HCT116 (cell line): Measurements from ENCODE around the gene MOCS1. TPM values are rescaled to one million over a fixed set of nuclear protein-coding genes. Genes with fewer than 3 reads are reported as not detected.

Experiments
- ATAC-seq: fragments of 200-7000 bp; cut with Tn5 transposase; 2 replicates; pipeline ENCODE4 v1.9.1; 2020; ENCODE audit warnings: mild to moderate bottlenecking, moderate library complexity
- BruUV-seq: library from RNA; stranded (reverse); fragments of 400-500 nt; replicated peaks from 2 replicates; lab custom pipeline; 2021; lab: Mats Ljungman, UMichigan
- CTCF ChIA-PET: fragments of 300-600 bp; sonication (Branson Sonifier 250); formaldehyde crosslinking; loops from one replicate; lab custom pipeline; 2021; ENCODE audit warnings: antibody characterized with exemption; lab: Charles Lee
- POLR2A ChIA-PET: fragments of 300-600, 350-600 bp; sonication (Branson Sonifier 250); formaldehyde crosslinking; loops from one replicate; lab custom pipeline; 2021; ENCODE audit warnings: antibody characterized with exemption; lab: Charles Lee
- RAD21 ChIA-PET, 2 experiments: fragments of 300-600 bp; sonication (Branson Sonifier 250); formaldehyde crosslinking; loops; one replicate each; lab custom pipeline; 2023; ENCODE audit warnings: low total read pairs in 2 of 2; ENCODE audit not compliant: uncharacterized antibody in 2 of 2, unreplicated experiment in 2 of 2, low non-redundant PET in 1 of 2; lab: Charles Lee
- DNase-seq: peaks from one replicate; pipeline ENCODE4 v3.0.0-alpha.2; 2010; ENCODE audit warnings: low read depth, low spot score
- H2AFZ ChIP-seq: fragments of 200-600 bp; shearing (Covaris generic), sonication (generic); 2 replicates; pipeline ENCODE4 v1.6.1; 2017; ENCODE audit warnings: low read depth, mixed run types, mixed read lengths, antibody characterized with exemption, low read length; ENCODE audit not compliant: poor library complexity, severe bottlenecking
- H3K27ac ChIP-seq: 2 replicates; pipeline ENCODE4 v1.5.1; 2012; ENCODE audit warnings: low read depth, low read length
- H3K27me3 ChIP-seq: fragments of 200-600 bp; sonication (generic); 2 replicates; pipeline ENCODE4 v1.6.1; 2016; ENCODE audit warnings: mixed run types, low read length, mixed read lengths; ENCODE audit not compliant: insufficient read depth
- H3K36me3 ChIP-seq, 2 experiments: fragments of 200-500 bp in 1 of 2; fragments of 200-600 bp in 1 of 2; sonication (Bioruptor generic) in 1 of 2; sonication (generic) in 1 of 2; 2 replicates each; pipeline versions ENCODE4 v1.5.1 to v1.6.1; 2014 to 2016; ENCODE audit warnings: low read length in 2 of 2, inconsistent platforms in 1 of 2, mixed read lengths in 1 of 2, mixed run types in 1 of 2; ENCODE audit not compliant: insufficient read depth in 2 of 2, control insufficient read depth in 1 of 2
- H3K4me1 ChIP-seq, 2 experiments: fragments of 200-600 bp in 1 of 2; sonication (generic) in 1 of 2; 2 replicates each; pipeline versions ENCODE4 v1.5.1 to v1.6.1; 2012 to 2017; ENCODE audit warnings: low read length in 2 of 2, inconsistent platforms in 1 of 2, mild to moderate bottlenecking in 1 of 2, mixed read lengths in 1 of 2, mixed run types in 1 of 2, moderate library complexity in 1 of 2; ENCODE audit not compliant: insufficient read depth in 2 of 2, control insufficient read depth in 1 of 2
- H3K4me2 ChIP-seq: fragments of 200-600 bp; sonication (generic); 2 replicates; pipeline ENCODE4 v1.6.1; 2017; ENCODE audit warnings: mixed run types, low read length, mixed read lengths
- H3K4me3 ChIP-seq, 2 experiments: fragments of 200-600 bp in 1 of 2; sonication (generic) in 1 of 2; replicated peaks in 1 of 2; 2 replicates each; pipeline ENCODE4 v1.5.1; 2011 to 2016; ENCODE audit warnings: low read length in 2 of 2, control low read depth in 1 of 2, low read depth in 1 of 2, mild to moderate bottlenecking in 1 of 2, mixed read lengths in 1 of 2, mixed run types in 1 of 2
- H3K79me2 ChIP-seq: fragments of 200-600 bp; sonication (generic); 2 replicates; pipeline ENCODE4 v1.6.1; 2017; ENCODE audit warnings: mild to moderate bottlenecking, mixed run types, low read length, moderate library complexity, mixed read lengths; ENCODE audit not compliant: insufficient read depth
- H3K9ac ChIP-seq: fragments of 200-600 bp; sonication (generic); 2 replicates; pipeline ENCODE4 v1.6.1; 2016; ENCODE audit warnings: low read length, mixed read lengths
- H3K9me2 ChIP-seq: fragments of 200-600 bp; sonication (generic), shearing (Covaris generic); 2 replicates; pipeline ENCODE4 v1.6.1; 2017; ENCODE audit warnings: mixed run types, mild to moderate bottlenecking, moderate library complexity; ENCODE audit not compliant: insufficient read depth
- H3K9me3 ChIP-seq, 2 experiments: fragments of 200-500 bp in 1 of 2; fragments of 200-600 bp in 1 of 2; sonication (Bioruptor generic) in 1 of 2; sonication (generic) in 1 of 2; 2 replicates each; pipeline ENCODE4 v1.6.1; 2014 to 2017; ENCODE audit warnings: low read length in 2 of 2, mixed read lengths in 2 of 2, inconsistent platforms in 1 of 2, low read depth in 1 of 2, mild to moderate bottlenecking in 1 of 2, mixed run types in 1 of 2, moderate library complexity in 1 of 2; ENCODE audit not compliant: control insufficient read depth in 1 of 2, insufficient read depth in 1 of 2
- H4K20me1 ChIP-seq: fragments of 200-600 bp; sonication (generic), shearing (Covaris generic); 2 replicates; pipeline ENCODE4 v1.6.1; 2017; ENCODE audit warnings: mixed run types, mild to moderate bottlenecking, moderate library complexity; ENCODE audit not compliant: insufficient read depth
- ATF3 ChIP-seq: IDR thresholded peaks from 2 replicates; pipeline ENCODE4 v1.6.1; 2012
- CTCF ChIP-seq, 3 experiments: fragments of 200-600 bp in 1 of 3; sonication (generic) in 1 of 3; IDR thresholded peaks in 2 of 3; conservative IDR thresholded peaks in 1 of 3; 2 replicates each; pipeline ENCODE4 v1.5.1; 2012 to 2017; ENCODE audit warnings: low read depth in 2 of 3, low read length in 2 of 3, antibody characterized with exemption in 1 of 3, borderline replicate concordance in 1 of 3, control low read depth in 1 of 3, mild to moderate bottlenecking in 1 of 3, mixed read lengths in 1 of 3, mixed run types in 1 of 3, moderate library complexity in 1 of 3; ENCODE audit not compliant: insufficient read depth in 1 of 3
- JUND ChIP-seq: IDR thresholded peaks from 2 replicates; pipeline ENCODE4 v1.6.1; 2012
- POLR2A ChIP-seq: IDR thresholded peaks from 2 replicates; pipeline ENCODE4 v1.7.0; 2011; ENCODE audit warnings: borderline replicate concordance; ENCODE audit not compliant: insufficient read depth, insufficient read length; ENCODE audit errors: extremely low read depth
- RAD21 ChIP-seq: IDR thresholded peaks from 2 replicates; pipeline ENCODE4 v1.6.1; 2012; ENCODE audit warnings: low read depth, mild to moderate bottlenecking
- intact Hi-C: fragments of 100-400 bp; cut with micrococcal nuclease; formaldehyde crosslinking; loops from 2 replicates; pipeline ENCODE4 v1.10.0; 2022
- total RNA-seq: library from RNA; stranded (reverse); gene quantifications from one replicate; pipeline ENCODE4 v1.2.1, GENCODE V29; 2021; ENCODE audit not compliant: unreplicated experiment
- TF ChIP-seq, protein P1 (sequence below): IDR thresholded peaks from 2 replicates; pipeline ENCODE4 v1.6.1; 2012
- TF ChIP-seq, protein P2 (sequence below): IDR thresholded peaks from 2 replicates; pipeline ENCODE4 v1.6.1; 2011; ENCODE audit warnings: mild to moderate bottlenecking, low read length, moderate library complexity; ENCODE audit not compliant: insufficient replicate concordance; ENCODE audit errors: extremely low read depth

MOCS1 gene
- total RNA-seq, 1 experiment from 2014 or later: 9.3 TPM

DNA sequence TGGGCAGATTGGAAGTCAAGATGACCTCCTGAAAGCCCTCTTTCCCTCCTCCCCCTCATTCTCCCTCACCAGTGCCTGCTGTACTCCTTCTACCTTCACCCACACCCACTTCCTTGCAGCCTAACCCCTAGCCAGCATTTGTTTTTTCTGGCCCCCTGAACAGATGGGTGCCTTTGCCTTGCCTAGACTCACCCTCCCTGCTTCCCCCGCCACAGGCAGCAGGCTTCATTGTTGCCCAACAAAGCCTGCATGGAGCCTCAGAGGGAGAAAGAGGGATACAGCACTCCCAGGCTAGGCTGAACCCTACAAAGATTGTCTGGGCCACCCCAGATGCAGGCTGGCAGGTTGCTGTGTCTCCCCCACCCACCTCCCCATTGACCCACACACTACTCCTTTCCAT lies 2.7 kb downstream of the MOCS1 start:
- Histone ChIP-seq H3K4me3 (no peak overlapping the region), H4K20me1 (no peaks in the 10 kb centered on the region), H3K4me2 (no peak overlapping the region), H3K27me3 (peaks cover 10% of the 10 kb centered on the region; the same call in 1 of the 2 replicates), H2AFZ (no peak overlapping the region), H3K9me3 (no peaks in the 10 kb centered on the region), H3K27ac (no peak overlapping the region), H3K9ac (no peak overlapping the region), H3K4me1 (peaks cover 9 to 23% of the 10 kb centered on the region in 2 experiments; a peak in 3 of 4 replicates), H3K36me3 (no peaks in the 10 kb centered on the region), H3K9me2 (no peaks in the 10 kb centered on the region), H3K79me2 (no peaks in the 10 kb centered on the region)
- BruUV-seq: no TSS peak
- intact Hi-C loops: no loop called here
- ChIA-PET RAD21 (no interaction called here), CTCF (no interaction called here), POLR2A (no interaction called here)
- DNase-seq: no peak
- TF ChIP-seq, protein P1, sequence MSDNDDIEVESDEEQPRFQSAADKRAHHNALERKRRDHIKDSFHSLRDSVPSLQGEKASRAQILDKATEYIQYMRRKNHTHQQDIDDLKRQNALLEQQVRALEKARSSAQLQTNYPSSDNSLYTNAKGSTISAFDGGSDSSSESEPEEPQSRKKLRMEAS: no peak
- TF ChIP-seq POLR2A: no peak
- TF ChIP-seq ATF3: no peak
- TF ChIP-seq JUND: no peak
- TF ChIP-seq, protein P2, sequence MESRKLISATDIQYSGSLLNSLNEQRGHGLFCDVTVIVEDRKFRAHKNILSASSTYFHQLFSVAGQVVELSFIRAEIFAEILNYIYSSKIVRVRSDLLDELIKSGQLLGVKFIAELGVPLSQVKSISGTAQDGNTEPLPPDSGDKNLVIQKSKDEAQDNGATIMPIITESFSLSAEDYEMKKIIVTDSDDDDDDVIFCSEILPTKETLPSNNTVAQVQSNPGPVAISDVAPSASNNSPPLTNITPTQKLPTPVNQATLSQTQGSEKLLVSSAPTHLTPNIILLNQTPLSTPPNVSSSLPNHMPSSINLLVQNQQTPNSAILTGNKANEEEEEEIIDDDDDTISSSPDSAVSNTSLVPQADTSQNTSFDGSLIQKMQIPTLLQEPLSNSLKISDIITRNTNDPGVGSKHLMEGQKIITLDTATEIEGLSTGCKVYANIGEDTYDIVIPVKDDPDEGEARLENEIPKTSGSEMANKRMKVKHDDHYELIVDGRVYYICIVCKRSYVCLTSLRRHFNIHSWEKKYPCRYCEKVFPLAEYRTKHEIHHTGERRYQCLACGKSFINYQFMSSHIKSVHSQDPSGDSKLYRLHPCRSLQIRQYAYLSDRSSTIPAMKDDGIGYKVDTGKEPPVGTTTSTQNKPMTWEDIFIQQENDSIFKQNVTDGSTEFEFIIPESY: no peak
- no peak for TF ChIP-seq CTCF (IDR thresholded peaks at IDR 0.05 in 2 of 3, conservative IDR thresholded peaks at IDR 0.05 in 1 of 3; ENCODE audit: borderline replicate concordance in 1 of 3, insufficient read depth in 1 of 3, low read depth in 2 of 3, low read length in 2 of 3)
- TF ChIP-seq RAD21: no peak
- ATAC-seq: no peak
